ENCODE data around the gene ARPP19. TPM values are rescaled to one million over a fixed set of nuclear protein-coding genes. Genes with fewer than 3 reads are reported as not detected.
A peak's percentile ranks its signal among the peaks of the same experiment; 100 is the strongest.

ARPP19 gene
- 100 to 1,000 TPM in 1 of 4 donors, 10 to 100 TPM in 3; 37.7 to 106 (median 63.7) TPM for total RNA-seq

- H3K36me3 ChIP-seq = no peaks in the 10 kb centered on the region
- H3K4me1 ChIP-seq = peaks cover 0 to 32% (median 0%) of the 10 kb centered on the region in 4 donors
- TF ChIP-seq CTCF (IDR thresholded peaks at IDR 0.05) = peak in 3 of 6 experiments; percentile 20 to 28 (median 23)
- TF ChIP-seq POLR2A (IDR thresholded peaks at IDR 0.05) = peak; percentile 65 to 72
- DNase-seq = peak; percentile 91 to 96 (median 94)
- peak within 1 kb of the TSS; percentile 52 to 85 (median 70) for H3K4me3 ChIP-seq
- H3K27ac ChIP-seq = peak within 1 kb of the TSS; percentile 83 to 97 (median 94)
- H3K27me3 ChIP-seq = no peaks in the 10 kb centered on the region
- no peaks in the 10 kb centered on the region for H3K9me3 ChIP-seq
These were observed at the start of gene ARPP19 for GRCh38 chr15:52568601-52569585. TSS of gene ARPP19 (minus strand) at chr15:52569030. CDS start at chr15:52568892, 138 bp downstream.

GRCh38 chr15:52617026-52617425, 48.2 kb upstream of the ARPP19 start:
- TF ChIP-seq POLR2A (IDR thresholded peaks at IDR 0.05) (no peak), CTCF (IDR thresholded peaks at IDR 0.05) (no peak)
- no peak for DNase-seq

GRCh38 chr15:52615302-52615701, 46.5 kb upstream of the ARPP19 start:
- Histone ChIP-seq H3K27ac (no peak overlapping the region), H3K36me3 (peaks cover 0 to 75% (median 0%) of the 10 kb centered on the region in 3 donors), H3K4me1 (no peaks in the 10 kb centered on the region), H3K4me3 (no peak overlapping the region), H3K9me3 (no peaks in the 10 kb centered on the region), H3K27me3 (no peaks in the 10 kb centered on the region)
- DNase-seq = no peak
- TF ChIP-seq POLR2A (IDR thresholded peaks at IDR 0.05) (no peak), CTCF (IDR thresholded peaks at IDR 0.05) (no peak)

More at GRCh38 chr15:52617026-52617425, 48.2 kb upstream of the ARPP19 start:
- Histone ChIP-seq H3K4me1 (no peaks in the 10 kb centered on the region), H3K9me3 (no peaks in the 10 kb centered on the region), H3K27ac (no peak overlapping the region), H3K4me3 (no peak overlapping the region), H3K36me3 (peaks cover 0 to 73% (median 0%) of the 10 kb centered on the region in 3 donors), H3K27me3 (no peaks in the 10 kb centered on the region)

GRCh38 chr15:52609593-52609992, 40.8 kb upstream of the ARPP19 start:
- H3K36me3 ChIP-seq = peaks cover 0 to 79% (median 0%) of the 10 kb centered on the region in 3 donors
- H3K27me3 ChIP-seq = no peaks in the 10 kb centered on the region
- no peak overlapping the region for H3K4me3 ChIP-seq
- H3K27ac ChIP-seq = no peak overlapping the region
- H3K4me1 ChIP-seq = no peaks in the 10 kb centered on the region
- no peak for DNase-seq
- no peaks in the 10 kb centered on the region for H3K9me3 ChIP-seq
- no peak for TF ChIP-seq CTCF (IDR thresholded peaks at IDR 0.05)
- TF ChIP-seq POLR2A (IDR thresholded peaks at IDR 0.05) = no peak

GRCh38 chr15:52584414-52584813, 15.6 kb upstream of the ARPP19 start:
- H3K36me3 ChIP-seq = peaks cover 0 to 66% (median 0%) of the 10 kb centered on the region in 3 donors
- no peak overlapping the region for H3K4me3 ChIP-seq
- no peaks in the 10 kb centered on the region for H3K9me3 ChIP-seq
- no peak overlapping the region for H3K27ac ChIP-seq
- no peaks in the 10 kb centered on the region for H3K4me1 ChIP-seq
- no peak for DNase-seq
- no peak for TF ChIP-seq CTCF (IDR thresholded peaks at IDR 0.05)
- TF ChIP-seq POLR2A (IDR thresholded peaks at IDR 0.05) = no peak
- H3K27me3 ChIP-seq = no peaks in the 10 kb centered on the region

All from Peyer's patch (tissue), 4 donors.